NCI-H2196 (cell line): ENCODE data around the gene CCNK.

ENCODE experiments used
- DNase-seq: peaks from one replicate; lab custom pipeline; 2025; ENCODE audit not compliant: unreplicated experiment; lab: John Stamatoyannopoulos, UW

The CCNK gene

GRCh38 chr14:99465288-99465687 lies 15.9 kb upstream of the CCNK start:
- DNase-seq: no peak

- no peak for DNase-seq
These were observed 14.5 kb upstream of the CCNK start for GRCh38 chr14:99466758-99467157.

- no peak for DNase-seq
These were observed 13.7 kb upstream of the CCNK start for GRCh38 chr14:99467336-99468078.

GRCh38 chr14:99468081-99468480 lies 13.1 kb upstream of the CCNK start:
- no peak for DNase-seq

- DNase-seq: no peak
These were observed 12.2 kb upstream of the CCNK start for GRCh38 chr14:99468836-99469592.

- no peak for DNase-seq
These were observed 9.5 kb upstream of the CCNK start for GRCh38 chr14:99471731-99472130.

- no peak for DNase-seq
These were observed 8.3 kb upstream of the CCNK start for GRCh38 chr14:99472937-99473336.

- no peak for DNase-seq
These were observed 7.8 kb upstream of the CCNK start for GRCh38 chr14:99473458-99473857.

- DNase-seq: no peak
These were observed 6.0 kb upstream of the CCNK start for GRCh38 chr14:99475179-99475578.

- no peak for DNase-seq
These were observed 5.5 kb upstream of the CCNK start for GRCh38 chr14:99475660-99476059.

GRCh38 chr14:99476864-99477263 lies 4.3 kb upstream of the CCNK start:
- DNase-seq: no peak

- DNase-seq: no peak
These were observed 3.1 kb upstream of the CCNK start for GRCh38 chr14:99478128-99478527.

- DNase-seq: no peak
These were observed 1.9 kb upstream of the CCNK start for GRCh38 chr14:99479160-99479905.

GRCh38 chr14:99479906-99480869 lies 1.0 kb upstream of the CCNK start, which contains the start of gene SETD3:
TSS of gene SETD3 (minus strand) at chr14:99480859. CDS start at chr14:99465805, 15,054 bp downstream.
- no peak for DNase-seq

- no peak for DNase-seq
These were observed 513 bp downstream of the CCNK start for GRCh38 chr14:99481745-99482099.

- DNase-seq: no peak
These were observed 2.9 kb downstream of the CCNK start for GRCh38 chr14:99484106-99484505.

GRCh38 chr14:99497341-99497740 lies 16.1 kb downstream of the CCNK start:
- DNase-seq: no peak

GRCh38 chr14:99497894-99498293 lies 16.7 kb downstream of the CCNK start:
- no peak for DNase-seq

GRCh38 chr14:99502989-99503421 lies 21.8 kb downstream of the CCNK start:
- no peak for DNase-seq

- DNase-seq: no peak
These were observed 22.7 kb downstream of the CCNK start for GRCh38 chr14:99503848-99504453.
